Measurements from ENCODE around the gene ASXL1.
A peak's percentile ranks its signal among the peaks of the same experiment; 100 is the strongest.
"Not testable (repeated sequence)": the region's sequence is repeated elsewhere in the genome, so short reads cannot be mapped to it uniquely, and the experiment has no call there.

Gene ASXL1

GRCh38 chr20:32337937-32338661 lies 20.0 kb upstream of the ASXL1 start:
- no peak for DNase-seq (ENCODE audit: low read depth)

GRCh38 chr20:32338665-32339064 lies 19.5 kb upstream of the ASXL1 start:
- no peak for DNase-seq (ENCODE audit: low read depth)

GRCh38 chr20:32339116-32339515 lies 19.0 kb upstream of the ASXL1 start:
- no peak for DNase-seq (ENCODE audit: low read depth)

DNA sequence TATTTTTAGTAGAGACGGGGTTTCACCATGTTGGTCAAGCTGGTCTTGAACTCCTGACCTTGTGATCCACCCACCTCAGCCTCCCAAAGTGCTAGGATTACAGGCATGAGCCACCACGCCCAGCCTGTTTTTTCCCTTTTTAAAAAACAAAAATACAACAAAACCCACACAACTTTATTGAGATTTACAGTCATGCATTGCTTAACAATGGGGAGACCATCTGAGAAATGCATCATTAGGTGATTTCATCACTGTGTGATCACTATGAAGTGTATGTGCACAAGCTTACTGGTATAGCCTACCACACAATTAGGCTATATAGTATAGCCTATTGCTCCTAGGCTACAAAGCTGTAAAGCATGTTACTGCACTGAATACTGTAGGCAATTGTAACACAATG lies 17.1 kb upstream of the ASXL1 start:
- not testable (repeated sequence) for DNase-seq (ENCODE audit: low read depth)

- no peak for DNase-seq (ENCODE audit: low read depth)
These were observed 14.7 kb upstream of the ASXL1 start for GRCh38 chr20:32343439-32343838.

DNA sequence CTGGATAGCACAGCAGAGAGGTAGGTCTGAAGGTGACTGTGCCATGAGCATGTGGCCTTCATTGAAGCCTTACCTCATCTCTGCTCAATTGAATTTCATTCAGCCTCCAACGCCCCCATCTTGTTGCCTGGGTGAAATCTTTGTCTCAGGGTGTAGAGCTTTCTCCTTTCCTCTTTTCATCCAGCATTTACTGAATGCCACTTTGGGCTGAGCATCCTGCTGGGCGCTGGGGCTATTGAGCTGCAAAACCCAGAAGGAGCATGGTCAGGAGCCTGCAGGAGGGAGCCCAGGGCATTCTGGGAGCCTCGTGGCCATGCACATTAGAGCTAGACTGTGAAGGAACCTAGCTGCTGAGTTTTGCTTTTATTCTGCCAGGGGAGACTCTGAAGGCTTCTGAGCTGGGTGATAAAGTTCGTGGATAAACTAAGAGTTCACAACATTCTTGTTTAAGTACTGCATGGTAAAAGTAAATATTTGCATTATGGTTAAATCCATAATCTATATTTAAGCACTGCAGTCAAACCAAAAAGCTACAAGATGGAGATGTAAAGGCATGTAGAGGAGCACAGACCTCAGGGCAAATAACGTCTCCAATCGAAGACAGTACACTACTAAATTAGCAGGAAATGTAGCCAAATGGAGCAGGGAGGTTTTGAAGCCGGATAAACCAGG lies 13.2 kb upstream of the ASXL1 start:
- no peak for DNase-seq (ENCODE audit: low read depth)

DNA sequence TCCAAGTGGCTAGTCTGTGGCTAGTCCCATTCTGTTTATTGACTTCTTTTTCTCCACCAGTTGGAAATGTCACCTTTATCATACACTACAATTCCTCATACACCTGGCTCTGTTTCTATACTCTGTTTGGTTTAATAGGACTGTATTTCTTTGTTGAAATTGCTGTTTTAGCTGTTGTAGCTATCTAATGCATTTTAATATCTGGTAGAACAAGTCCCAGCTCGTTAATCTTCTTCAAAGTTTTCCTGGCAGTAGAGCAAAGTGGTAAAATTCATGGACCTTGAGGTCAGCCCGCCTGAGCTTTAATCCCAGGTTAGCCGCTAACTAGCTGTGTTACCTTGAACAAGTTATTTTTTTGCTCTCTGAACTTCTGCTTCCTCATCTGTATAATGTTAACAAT lies 9.9 kb upstream of the ASXL1 start:
- DNase-seq (ENCODE audit: low read depth): no peak

GRCh38 chr20:32350421-32350820 lies 7.7 kb upstream of the ASXL1 start:
- no peak for DNase-seq (ENCODE audit: low read depth)

- DNase-seq (ENCODE audit: low read depth): no peak
These were observed 5.9 kb upstream of the ASXL1 start for GRCh38 chr20:32352121-32352720.

DNA sequence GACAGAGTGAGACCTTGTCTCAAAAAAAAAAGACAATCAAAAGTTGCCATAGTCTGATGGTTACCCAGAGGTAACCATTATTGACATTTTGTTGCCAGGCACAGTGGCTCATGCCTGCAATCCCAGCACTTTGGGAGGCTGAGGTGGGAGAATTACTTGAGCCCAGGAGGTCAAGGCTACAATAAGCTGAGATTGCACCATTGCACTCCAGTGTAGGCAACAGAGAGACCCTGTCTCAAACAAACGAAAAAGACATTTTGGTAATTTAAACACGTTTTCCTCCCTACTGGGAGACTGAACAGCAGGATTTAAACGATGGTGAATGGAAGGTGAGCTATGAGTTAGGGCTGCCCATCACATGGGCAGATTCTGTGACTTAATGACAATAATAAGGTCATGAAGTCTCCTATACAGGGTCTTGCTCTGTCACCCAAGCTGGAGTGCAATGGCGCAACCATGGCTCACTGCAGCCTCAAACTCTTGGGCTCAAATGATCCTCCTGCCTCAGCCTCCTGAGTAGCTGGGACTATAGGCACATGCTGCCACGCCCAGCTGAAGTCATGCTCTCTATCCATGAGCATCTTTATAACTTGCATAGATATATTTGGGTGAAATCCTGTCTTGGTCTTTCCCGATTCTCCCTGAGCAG lies 4.2 kb upstream of the ASXL1 start:
- DNase-seq (ENCODE audit: low read depth): no peak

DNA sequence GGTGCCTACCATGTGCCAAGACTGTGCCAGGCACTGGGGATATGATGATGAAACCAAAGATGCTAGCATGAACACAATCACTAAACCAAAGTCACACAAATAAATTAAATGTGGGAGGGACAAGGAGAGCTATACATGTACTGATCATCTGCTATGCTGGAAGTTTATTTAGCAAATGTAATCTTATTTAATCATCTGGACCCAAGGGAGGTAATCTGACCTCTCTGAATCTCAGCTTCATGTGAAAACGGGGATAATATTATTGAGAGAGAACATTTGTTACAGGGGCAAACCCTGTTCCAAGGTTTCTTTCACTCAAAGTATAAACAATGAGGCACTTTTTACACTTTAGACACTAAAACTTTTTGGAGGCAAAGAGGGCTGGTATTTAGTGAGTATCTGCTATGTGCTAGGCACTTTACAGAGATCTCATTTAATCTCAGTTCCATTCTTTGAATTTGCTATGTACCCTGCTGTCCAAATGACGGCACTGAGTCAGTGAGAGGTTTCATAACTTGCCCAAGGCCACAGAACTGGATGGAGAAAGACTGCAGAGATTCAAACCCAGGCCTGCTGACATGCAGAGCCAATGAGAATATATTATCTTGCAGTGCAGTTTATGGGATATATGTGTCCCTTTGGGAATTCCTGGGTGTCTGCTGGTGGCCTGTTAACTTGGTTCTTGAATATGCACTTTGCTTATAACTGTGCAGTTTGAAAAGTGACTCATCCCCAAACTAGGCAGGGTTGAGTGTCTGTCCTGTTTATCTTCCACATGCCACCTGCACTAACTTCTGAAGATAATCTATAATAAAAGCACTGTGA lies 3.3 kb upstream of the ASXL1 start:
- DNase-seq (ENCODE audit: low read depth): no peak

DNA sequence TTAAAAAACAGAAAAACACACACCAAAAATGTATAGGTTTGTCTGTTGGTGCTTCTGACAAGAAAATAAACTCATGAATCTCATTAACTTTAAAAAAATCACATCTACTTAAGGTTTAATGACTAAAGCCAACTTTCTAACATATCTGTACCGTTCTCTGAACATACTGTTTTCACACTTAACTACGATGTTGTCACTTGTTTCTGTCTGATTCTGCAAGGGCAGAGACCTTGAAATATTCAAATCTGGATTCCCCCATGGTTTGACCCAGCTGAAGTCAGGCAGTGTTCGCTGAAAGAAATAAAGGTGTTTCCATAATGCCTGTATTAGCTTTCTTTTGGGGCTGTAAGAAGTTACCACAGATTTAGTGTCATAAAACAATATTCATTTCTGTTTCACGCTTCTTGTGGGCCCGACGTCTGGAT lies 2.7 kb upstream of the ASXL1 start:
- no peak for DNase-seq (ENCODE audit: low read depth)

GRCh38 chr20:32355907-32356621 lies 2.1 kb upstream of the ASXL1 start:
- not testable (repeated sequence) for DNase-seq (ENCODE audit: low read depth)

GRCh38 chr20:32356622-32357374 lies 1.3 kb upstream of the ASXL1 start:
- DNase-seq (ENCODE audit: low read depth): no peak

DNA sequence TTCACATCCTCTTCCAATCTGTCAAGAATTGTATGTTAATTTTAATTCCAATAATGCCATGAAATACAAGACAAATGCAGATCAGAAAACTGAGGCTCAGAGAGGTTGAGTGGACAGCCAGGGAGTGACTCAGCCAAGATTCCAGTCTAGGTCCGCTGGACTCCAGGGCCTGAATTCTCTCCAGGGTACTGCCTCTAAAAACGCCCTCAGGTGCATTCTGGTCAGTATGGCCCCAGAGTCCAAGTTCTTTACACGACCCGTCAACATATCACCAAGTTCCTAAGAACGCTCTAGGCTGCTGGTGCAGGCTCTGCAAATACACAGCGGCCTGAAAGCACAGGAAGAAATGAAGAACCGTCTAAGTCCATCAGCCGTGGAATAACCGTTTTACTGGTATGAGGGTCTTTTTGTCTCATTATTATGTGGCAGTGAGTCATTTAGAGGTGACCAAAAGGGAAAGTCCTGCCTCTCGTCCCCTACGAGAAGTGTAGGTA lies 709 bp upstream of the ASXL1 start:
- DNase-seq (ENCODE audit: low read depth): no peak

GRCh38 chr20:32358632-32358882 lies 426 bp downstream of the ASXL1 start:
- DNase-seq (ENCODE audit: low read depth): no peak

DNA sequence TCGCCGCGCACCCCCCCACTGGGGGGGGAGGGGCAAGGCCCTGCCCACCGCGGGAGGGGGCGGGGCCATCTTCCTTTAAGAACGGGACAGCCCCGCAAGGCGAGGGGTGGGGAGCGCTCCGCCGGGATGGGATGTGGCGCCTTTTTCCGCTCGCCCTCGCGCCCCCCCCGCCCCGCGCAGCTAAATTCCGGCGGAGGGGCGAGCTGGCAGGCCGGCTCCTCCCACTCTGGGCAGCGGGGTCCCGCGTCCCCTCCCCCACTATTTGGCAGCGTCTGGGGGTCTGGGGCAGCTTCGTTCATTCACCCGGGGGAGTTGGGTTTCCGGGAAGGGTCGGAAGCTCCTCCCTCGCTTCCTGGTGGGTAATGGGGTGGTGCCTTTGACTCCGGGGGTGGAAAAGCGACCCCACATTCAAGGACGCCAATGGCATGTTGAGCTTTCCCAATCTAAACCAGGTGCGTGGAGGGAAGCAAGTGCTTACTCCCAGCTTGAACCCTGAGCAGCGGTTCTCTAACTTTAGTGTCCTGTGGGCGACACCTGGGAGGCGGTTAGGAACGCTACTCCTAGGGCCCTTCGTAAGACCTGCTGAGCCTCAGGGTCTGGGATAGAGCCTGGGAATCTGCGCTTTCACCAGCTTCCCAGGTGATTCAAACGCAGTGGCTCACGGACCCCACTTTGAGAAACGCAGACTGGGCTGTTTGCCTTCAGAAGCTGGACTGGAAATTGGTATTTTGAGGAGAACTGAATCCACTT lies 927 bp downstream of the ASXL1 start:
- DNase-seq (ENCODE audit: low read depth): peak; percentile 56

DNA sequence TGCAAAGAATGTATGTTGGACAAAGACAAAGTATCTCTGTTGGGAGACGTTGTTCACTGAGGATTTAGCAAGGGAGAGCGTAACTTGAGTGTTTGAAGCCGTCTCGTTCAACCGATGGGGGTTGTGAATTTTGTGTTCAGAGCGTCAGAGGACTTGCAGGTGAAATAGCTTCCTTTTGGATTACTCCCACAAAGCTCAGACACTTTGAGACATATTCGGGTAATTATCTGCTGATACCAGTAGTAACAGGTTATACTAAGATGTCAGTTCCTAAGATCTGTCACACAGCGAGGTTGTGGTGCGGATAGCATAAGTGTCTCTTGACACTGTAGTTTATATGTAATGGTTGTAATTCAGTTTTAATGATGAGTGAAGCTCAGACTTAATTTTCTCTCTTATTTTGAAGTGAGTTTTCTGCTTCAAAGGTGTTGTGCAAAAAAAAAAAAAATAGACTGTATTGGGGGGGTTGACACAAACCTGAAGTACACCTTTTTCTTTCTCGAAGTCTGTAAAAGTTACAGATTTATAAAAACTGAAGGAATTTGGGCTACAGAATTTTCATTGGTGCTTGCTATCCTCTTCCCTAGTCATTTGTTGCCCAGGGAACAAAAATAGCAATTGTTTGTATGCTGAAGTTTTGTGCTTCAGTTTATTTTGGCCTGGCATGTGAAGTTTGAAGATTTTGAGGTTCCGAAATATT lies 1.7 kb downstream of the ASXL1 start:
- DNase-seq (ENCODE audit: low read depth): no peak

DNA sequence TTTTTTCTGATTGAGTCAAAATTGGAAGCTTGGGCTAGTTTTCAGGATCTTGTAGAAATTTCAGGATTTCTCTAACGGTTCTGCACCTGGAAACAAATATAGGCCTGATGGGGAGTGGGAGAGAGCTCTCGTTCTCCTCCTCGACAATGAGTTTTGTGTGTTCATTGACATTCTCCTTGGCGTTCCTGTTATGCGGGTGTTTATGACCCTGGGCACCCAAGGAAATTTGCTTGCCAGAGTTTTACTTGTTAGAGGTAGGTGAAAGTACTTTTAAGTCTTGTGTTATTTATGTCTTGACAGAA lies 2.2 kb downstream of the ASXL1 start:
- DNase-seq (ENCODE audit: low read depth): no peak

All from T-helper 22 cell (primary cell).